Sigmoid colon (tissue), 4 donors: Measurements from ENCODE around the gene OPA3.

ENCODE experiments used
- POLR2A ChIP-seq, 2 donors: fragments of 450-650 bp; IDR thresholded peaks; one replicate each; pipeline ENCODE4 v1.6.1; 2016; ENCODE audit warnings: antibody characterized with exemption in 2 of 2, mild to moderate bottlenecking in 2 of 2, moderate library complexity in 2 of 2
- POLR2AphosphoS5 ChIP-seq, 4 donors: sonication (generic); formaldehyde crosslinking; IDR thresholded peaks; one replicate each; pipeline ENCODE4 v1.6.1; 2017; ENCODE audit warnings: antibody characterized with exemption in 4 of 4
- TF ChIP-seq, protein P1 (sequence below), 4 experiments: fragments of 450-650 bp in 3 of 4; fragments of 200-600 bp in 1 of 4; IDR thresholded peaks; one replicate each; pipeline ENCODE4 v1.5.1; 2016 to 2019; ENCODE audit warnings: antibody characterized with exemption in 4 of 4, mild to moderate bottlenecking in 3 of 4, moderate library complexity in 2 of 4

- TF ChIP-seq, protein P1, sequence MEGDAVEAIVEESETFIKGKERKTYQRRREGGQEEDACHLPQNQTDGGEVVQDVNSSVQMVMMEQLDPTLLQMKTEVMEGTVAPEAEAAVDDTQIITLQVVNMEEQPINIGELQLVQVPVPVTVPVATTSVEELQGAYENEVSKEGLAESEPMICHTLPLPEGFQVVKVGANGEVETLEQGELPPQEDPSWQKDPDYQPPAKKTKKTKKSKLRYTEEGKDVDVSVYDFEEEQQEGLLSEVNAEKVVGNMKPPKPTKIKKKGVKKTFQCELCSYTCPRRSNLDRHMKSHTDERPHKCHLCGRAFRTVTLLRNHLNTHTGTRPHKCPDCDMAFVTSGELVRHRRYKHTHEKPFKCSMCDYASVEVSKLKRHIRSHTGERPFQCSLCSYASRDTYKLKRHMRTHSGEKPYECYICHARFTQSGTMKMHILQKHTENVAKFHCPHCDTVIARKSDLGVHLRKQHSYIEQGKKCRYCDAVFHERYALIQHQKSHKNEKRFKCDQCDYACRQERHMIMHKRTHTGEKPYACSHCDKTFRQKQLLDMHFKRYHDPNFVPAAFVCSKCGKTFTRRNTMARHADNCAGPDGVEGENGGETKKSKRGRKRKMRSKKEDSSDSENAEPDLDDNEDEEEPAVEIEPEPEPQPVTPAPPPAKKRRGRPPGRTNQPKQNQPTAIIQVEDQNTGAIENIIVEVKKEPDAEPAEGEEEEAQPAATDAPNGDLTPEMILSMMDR (IDR thresholded peaks at IDR 0.05) = no peak
- TF ChIP-seq POLR2A (IDR thresholded peaks at IDR 0.05) (no peak), POLR2AphosphoS5 (IDR thresholded peaks at IDR 0.05) (no peak)
Measured at GRCh38 chr19:45560686-45561085, 23.9 kb downstream of the OPA3 start.
